Peyer's patch (tissue), 4 donors: ENCODE data around the gene WFIKKN2. TPM values are rescaled to one million over a fixed set of nuclear protein-coding genes. Genes with fewer than 3 reads are reported as not detected.
A peak's percentile ranks its signal among the peaks of the same experiment; 100 is the strongest.

Experiments used
- DNase-seq, 3 donors: peaks; one replicate each; pipeline ENCODE4 v3.0.0-alpha.2; 2017 to 2019
- H3K27ac ChIP-seq, 4 donors: fragments of 200-600 bp; sonication (generic); one replicate each; pipeline ENCODE4 v1.5.1; 2016 to 2019
- H3K27me3 ChIP-seq, 2 donors: fragments of 200-600 bp; sonication (generic); one replicate each; pipeline ENCODE4 v1.5.1; 2019
- H3K36me3 ChIP-seq, 3 donors: fragments of 200-600 bp; sonication (generic); one replicate each; pipeline ENCODE4 v1.5.1; 2016 to 2019
- H3K4me1 ChIP-seq, 4 donors: fragments of 200-600 bp; sonication (generic); one replicate each; pipeline ENCODE4 v1.5.1; 2016 to 2019
- H3K4me3 ChIP-seq, 4 donors: fragments of 200-600 bp; sonication (generic); 1 replicate in 3 of 4; 2 replicates in 1 of 4; pipeline ENCODE4 v1.5.1; 2016 to 2019; ENCODE audit warnings: mild to moderate bottlenecking in 1 of 4
- H3K9me3 ChIP-seq, 4 donors: fragments of 200-600 bp; sonication (generic); one replicate each; pipeline ENCODE4 v1.5.1; 2016 to 2019; ENCODE audit warnings: mild to moderate bottlenecking in 1 of 4
- CTCF ChIP-seq, 6 experiments: fragments of 450-650 bp in 4 of 6; fragments of 200-600 bp in 2 of 6; sonication (generic) in 1 of 6; IDR thresholded peaks; one replicate each; pipeline ENCODE4 v1.5.1; 2017 to 2019; ENCODE audit warnings: antibody characterized with exemption in 6 of 6, mild to moderate bottlenecking in 3 of 6, moderate library complexity in 1 of 6
- POLR2A ChIP-seq, 2 donors: fragments of 450-650 bp; IDR thresholded peaks; one replicate each; pipeline ENCODE4 v1.5.1; 2017; ENCODE audit warnings: antibody characterized with exemption in 2 of 2, mild to moderate bottlenecking in 2 of 2, moderate library complexity in 2 of 2
- total RNA-seq, 4 donors: library from RNA; depleted of rRNA; stranded (reverse); fragments of >200 nt; gene quantifications; one replicate each; pipeline ENCODE4 v1.1.0, GENCODE V29; 2016

The WFIKKN2 gene, protein sequence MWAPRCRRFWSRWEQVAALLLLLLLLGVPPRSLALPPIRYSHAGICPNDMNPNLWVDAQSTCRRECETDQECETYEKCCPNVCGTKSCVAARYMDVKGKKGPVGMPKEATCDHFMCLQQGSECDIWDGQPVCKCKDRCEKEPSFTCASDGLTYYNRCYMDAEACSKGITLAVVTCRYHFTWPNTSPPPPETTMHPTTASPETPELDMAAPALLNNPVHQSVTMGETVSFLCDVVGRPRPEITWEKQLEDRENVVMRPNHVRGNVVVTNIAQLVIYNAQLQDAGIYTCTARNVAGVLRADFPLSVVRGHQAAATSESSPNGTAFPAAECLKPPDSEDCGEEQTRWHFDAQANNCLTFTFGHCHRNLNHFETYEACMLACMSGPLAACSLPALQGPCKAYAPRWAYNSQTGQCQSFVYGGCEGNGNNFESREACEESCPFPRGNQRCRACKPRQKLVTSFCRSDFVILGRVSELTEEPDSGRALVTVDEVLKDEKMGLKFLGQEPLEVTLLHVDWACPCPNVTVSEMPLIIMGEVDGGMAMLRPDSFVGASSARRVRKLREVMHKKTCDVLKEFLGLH
- not detected for total RNA-seq

DNA sequence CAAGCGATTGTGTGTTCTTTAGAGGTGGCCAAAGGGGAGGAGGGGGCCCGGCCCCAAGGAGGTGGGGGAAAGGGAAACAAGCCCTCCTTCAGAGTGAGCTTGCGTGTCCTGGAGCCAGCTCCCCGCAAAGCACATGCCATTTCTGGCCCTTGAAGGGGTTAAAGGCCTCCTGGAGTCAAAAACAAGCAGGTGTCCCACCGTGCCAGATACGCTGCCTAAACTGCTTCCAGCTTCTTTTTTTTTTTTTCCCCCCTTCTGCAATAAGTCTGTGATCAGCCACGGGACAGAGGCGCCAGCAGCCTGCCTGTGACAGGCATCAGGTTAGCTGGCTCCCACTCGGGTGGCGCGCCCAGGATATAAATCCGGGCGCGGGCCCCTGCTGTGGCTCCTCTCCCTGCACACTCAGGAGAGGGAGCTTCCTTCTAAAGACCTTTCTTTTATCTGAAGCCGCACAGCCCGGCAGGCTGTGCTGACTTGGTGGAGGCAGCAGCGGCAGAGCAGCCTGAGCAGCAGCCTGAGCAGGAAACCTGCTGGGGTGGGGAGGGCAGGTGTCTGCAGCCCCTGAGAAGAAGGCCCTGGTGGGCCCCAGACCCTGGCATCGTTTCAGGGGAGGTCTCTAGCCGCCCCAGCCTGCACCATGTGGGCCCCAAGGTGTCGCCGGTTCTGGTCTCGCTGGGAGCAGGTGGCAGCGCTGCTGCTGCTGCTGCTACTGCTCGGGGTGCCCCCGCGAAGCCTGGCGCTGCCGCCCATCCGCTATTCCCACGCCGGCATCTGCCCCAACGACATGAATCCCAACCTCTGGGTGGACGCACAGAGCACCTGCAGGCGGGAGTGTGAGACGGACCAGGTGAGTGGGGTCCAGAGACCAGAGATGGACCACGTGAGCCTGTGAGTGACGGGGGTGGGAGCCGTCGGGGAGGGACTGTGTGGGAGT, at the start of gene WFIKKN2:
Gene WFIKKN2 (plus strand): TSS at position 286 of the 934 bp plus-strand sequence. CDS start 352 bp downstream, at position 638.
- H3K27me3 ChIP-seq, result no peaks in the 10 kb centered on the region
- no peaks in the 10 kb centered on the region for H3K9me3 ChIP-seq
- H3K4me3 ChIP-seq, result peak within 1 kb of the TSS in 2 of 4 donors; percentile 31 to 39
- DNase-seq, result no peak
- TF ChIP-seq POLR2A (IDR thresholded peaks at IDR 0.05) (no peak), CTCF (IDR thresholded peaks at IDR 0.05) (no peak)
- H3K36me3 ChIP-seq, result no peaks in the 10 kb centered on the region
- no peak within 1 kb of the TSS for H3K27ac ChIP-seq
- peaks cover 0 to 12% (median 0%) of the 10 kb centered on the region in 4 donors for H3K4me1 ChIP-seq

DNA sequence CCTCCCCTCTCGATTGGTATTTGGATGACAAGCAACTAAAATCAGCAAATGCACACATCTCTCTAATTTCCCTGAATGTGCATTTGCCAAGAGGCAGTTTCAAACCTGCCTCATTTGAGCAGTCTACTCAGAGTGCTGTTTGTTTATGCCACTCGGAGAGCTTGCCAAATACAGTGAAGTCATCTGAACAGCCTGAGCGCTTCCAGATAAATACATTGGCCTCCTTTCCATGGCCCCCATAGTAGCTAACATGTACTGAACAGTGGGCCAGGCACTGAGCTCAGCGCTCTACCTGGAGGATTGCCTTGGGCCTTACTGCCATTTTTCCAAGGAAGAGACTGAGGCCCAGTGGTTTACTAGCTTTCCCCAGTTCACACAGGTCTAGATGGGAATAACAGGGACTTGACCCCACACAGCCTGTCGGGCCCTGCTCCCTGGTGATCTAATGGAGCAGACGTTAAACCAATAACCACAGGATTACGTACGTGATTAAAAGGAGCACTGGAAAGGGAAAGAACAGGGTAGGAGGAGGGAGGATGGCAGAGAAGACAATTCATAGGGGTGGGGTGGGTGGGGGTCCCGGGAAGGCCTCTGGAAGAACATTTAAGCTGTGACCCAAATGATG, 49.3 kb upstream of the WFIKKN2 start:
- no peak for TF ChIP-seq CTCF (IDR thresholded peaks at IDR 0.05)
- TF ChIP-seq POLR2A (IDR thresholded peaks at IDR 0.05), result no peak

GRCh38 chr17:50787106-50787505, 48.3 kb upstream of the WFIKKN2 start:
- no peaks in the 10 kb centered on the region for H3K27me3 ChIP-seq
- no peaks in the 10 kb centered on the region for H3K36me3 ChIP-seq
- no peak overlapping the region for H3K4me3 ChIP-seq
- no peaks in the 10 kb centered on the region for H3K9me3 ChIP-seq
- no peak overlapping the region for H3K27ac ChIP-seq
- DNase-seq, result no peak
- TF ChIP-seq CTCF (IDR thresholded peaks at IDR 0.05) (no peak), POLR2A (IDR thresholded peaks at IDR 0.05) (no peak)
- H3K4me1 ChIP-seq, result peaks cover 0 to 6% (median 0%) of the 10 kb centered on the region in 4 donors

More for the DNA sequence above, 49.3 kb upstream of the WFIKKN2 start:
- Histone ChIP-seq H3K36me3 (no peaks in the 10 kb centered on the region), H3K27ac (no peak overlapping the region), H3K9me3 (no peaks in the 10 kb centered on the region), H3K27me3 (no peaks in the 10 kb centered on the region), H3K4me3 (no peak overlapping the region), H3K4me1 (peaks cover 0 to 6% (median 0%) of the 10 kb centered on the region in 4 donors)
- no peak for DNase-seq

DNA sequence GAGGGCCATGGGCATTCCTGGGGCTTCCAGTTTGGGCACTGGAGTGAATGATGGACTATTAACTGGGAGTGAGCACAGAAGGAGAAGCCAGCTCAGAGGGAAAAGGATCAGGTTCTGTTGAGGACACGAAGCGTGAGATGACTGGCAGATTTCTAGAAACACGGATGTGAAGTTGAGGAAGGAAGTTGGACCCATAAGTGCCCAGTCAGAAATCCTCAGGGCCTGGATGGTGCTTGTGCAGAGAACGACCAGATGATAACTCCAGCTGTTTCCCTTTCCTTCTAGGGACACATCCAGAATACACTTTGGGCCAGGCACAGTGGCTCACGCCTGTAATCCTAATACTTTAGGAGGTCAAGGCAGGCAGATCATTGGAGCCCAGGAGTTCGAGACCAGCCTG, 44.8 kb upstream of the WFIKKN2 start:
- TF ChIP-seq CTCF (IDR thresholded peaks at IDR 0.05), result no peak
- no peak for TF ChIP-seq POLR2A (IDR thresholded peaks at IDR 0.05)
- Histone ChIP-seq H3K27ac (no peak overlapping the region), H3K4me1 (peaks cover 0 to 6% (median 0%) of the 10 kb centered on the region in 4 donors), H3K4me3 (no peak overlapping the region), H3K9me3 (no peaks in the 10 kb centered on the region), H3K27me3 (no peaks in the 10 kb centered on the region), H3K36me3 (no peaks in the 10 kb centered on the region)
- DNase-seq, result no peak

DNA sequence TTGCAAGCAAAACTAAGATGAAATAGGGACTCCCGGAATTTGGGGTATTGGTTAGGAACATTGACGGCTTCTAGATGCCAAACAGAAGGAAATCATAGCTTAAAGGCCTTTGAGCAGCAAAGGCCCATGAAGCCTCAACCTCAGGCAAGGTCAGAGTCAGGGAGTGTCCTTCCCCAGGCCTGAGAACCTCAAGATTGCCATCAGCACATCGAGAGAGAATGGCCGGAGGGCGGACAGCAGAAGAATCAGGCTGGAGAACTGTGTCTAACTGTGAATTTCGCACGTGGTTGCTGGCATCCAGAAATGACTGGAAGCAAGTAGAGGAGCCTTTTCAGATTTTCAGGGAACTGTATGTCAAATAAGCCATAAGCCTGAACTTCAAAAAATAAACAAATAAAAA, 43.3 kb upstream of the WFIKKN2 start:
- H3K4me1 ChIP-seq, result no peaks in the 10 kb centered on the region

More for the DNA sequence above, 43.3 kb upstream of the WFIKKN2 start:
- no peak overlapping the region for H3K4me3 ChIP-seq
- H3K27ac ChIP-seq, result no peak overlapping the region
- H3K9me3 ChIP-seq, result no peaks in the 10 kb centered on the region
- no peak for TF ChIP-seq POLR2A (IDR thresholded peaks at IDR 0.05)
- TF ChIP-seq CTCF (IDR thresholded peaks at IDR 0.05), result no peak
- no peaks in the 10 kb centered on the region for H3K36me3 ChIP-seq
- DNase-seq, result no peak
- no peaks in the 10 kb centered on the region for H3K27me3 ChIP-seq
